Liver (tissue), 9 donors: ENCODE results near the gene HNRNPC. TPM values are rescaled to one million over a fixed set of nuclear protein-coding genes. Genes with fewer than 3 reads are reported as not detected.
A peak's percentile ranks its signal among the peaks of the same experiment; 100 is the strongest.
"Not testable (repeated sequence)": the region's sequence is repeated elsewhere in the genome, so short reads cannot be mapped to it uniquely, and the experiment has no call there.

Source experiments
- DNase-seq: peaks from one replicate; pipeline ENCODE4 v3.0.0-alpha.2; 2017; ENCODE audit warnings: low spot score
- H3K27ac ChIP-seq, 2 donors: one replicate each; pipeline ENCODE4 v1.7.0; 2013; ENCODE audit warnings: inconsistent platforms in 2 of 2, low read length in 2 of 2, control low read depth in 1 of 2, low read depth in 1 of 2, mild to moderate bottlenecking in 1 of 2
- H3K27me3 ChIP-seq, 4 donors: one replicate each; pipeline versions ENCODE4 v1.6.1 to v1.7.0; 2013; ENCODE audit warnings: low read length in 3 of 4, inconsistent platforms in 1 of 4, mild to moderate bottlenecking in 1 of 4, moderate library complexity in 1 of 4; ENCODE audit not compliant: control insufficient read depth in 4 of 4, insufficient read depth in 4 of 4
- H3K36me3 ChIP-seq, 4 donors: one replicate each; pipeline versions ENCODE4 v1.6.1 to v1.7.0; 2013; ENCODE audit warnings: low read length in 3 of 4, mild to moderate bottlenecking in 3 of 4, low read depth in 1 of 4, moderate library complexity in 1 of 4; ENCODE audit not compliant: control insufficient read depth in 4 of 4, insufficient read depth in 3 of 4
- H3K4me1 ChIP-seq, 4 donors: one replicate each; pipeline versions ENCODE4 v1.6.1 to v1.7.0; 2013; ENCODE audit warnings: low read length in 3 of 4, mild to moderate bottlenecking in 3 of 4, moderate library complexity in 1 of 4; ENCODE audit not compliant: control insufficient read depth in 4 of 4, insufficient read depth in 4 of 4
- H3K4me3 ChIP-seq, 3 donors: one replicate each; pipeline versions ENCODE4 v1.6.1 to v1.7.0; 2013; ENCODE audit warnings: low read length in 3 of 3, control low read depth in 1 of 3, low read depth in 1 of 3, mild to moderate bottlenecking in 1 of 3
- H3K9ac ChIP-seq, 2 donors: one replicate each; pipeline ENCODE4 v1.7.0; 2013; ENCODE audit warnings: low read length in 2 of 2, mild to moderate bottlenecking in 2 of 2, moderate library complexity in 2 of 2, control low read depth in 1 of 2, low read depth in 1 of 2
- H3K9me3 ChIP-seq, 4 donors: one replicate each; pipeline versions ENCODE4 v1.6.1 to v1.7.0; 2013; ENCODE audit warnings: low read length in 3 of 4; ENCODE audit not compliant: control insufficient read depth in 4 of 4
- FOXA1 ChIP-seq: IDR thresholded peaks from 2 replicates; pipeline ENCODE4 v1.6.1; 2016; ENCODE audit warnings: antibody characterized with exemption
- GABPA ChIP-seq, 2 donors: IDR thresholded peaks in 1 of 2; conservative IDR thresholded peaks in 1 of 2; 2 replicates each; pipeline ENCODE4 v1.6.1; 2016; ENCODE audit warnings: antibody characterized with exemption in 2 of 2, mild to moderate bottlenecking in 1 of 2, moderate library complexity in 1 of 2
- HNF4A ChIP-seq, 2 donors: conservative IDR thresholded peaks; 2 replicates each; pipeline ENCODE4 v1.6.1; 2016; ENCODE audit warnings: antibody characterized with exemption in 2 of 2, mild to moderate bottlenecking in 2 of 2
- HNF4G ChIP-seq: IDR thresholded peaks from 2 replicates; pipeline ENCODE4 v1.6.1; 2016; ENCODE audit warnings: antibody characterized with exemption
- NR2F2 ChIP-seq: IDR thresholded peaks from 2 replicates; pipeline ENCODE4 v1.6.1; 2016; ENCODE audit warnings: antibody characterized with exemption
- RAD21 ChIP-seq, 2 donors: IDR thresholded peaks; 2 replicates each; pipeline ENCODE4 v1.6.1; 2016; ENCODE audit warnings: antibody characterized with exemption in 2 of 2, mild to moderate bottlenecking in 2 of 2
- SP1 ChIP-seq: IDR thresholded peaks from 2 replicates; pipeline ENCODE4 v1.6.1; 2018; ENCODE audit warnings: antibody characterized with exemption, mild to moderate bottlenecking
- TAF1 ChIP-seq: conservative IDR thresholded peaks from 2 replicates; pipeline ENCODE4 v1.6.1; 2016; ENCODE audit warnings: antibody characterized with exemption, mild to moderate bottlenecking
- WGBS: extraction: QIAGEN DNeasy Blood & Tissue Kit; methylation state at CpG from one replicate; pipeline ENCODE4 v1.1.7; 2013; 5-methylcytosine and 5-hydroxymethylcytosine counted together
- polyA plus RNA-seq, 2 donors: library from polyadenylated mRNA; stranded (reverse) in 1 of 2; unstranded in 1 of 2; fragments of 200-250 nt in 1 of 2; fragments of >200 nt in 1 of 2; fragmentation: Nextera tagmentation in 1 of 2; extraction: Ambion mirVana in 1 of 2; gene quantifications; one replicate each; pipeline versions ENCODE4 v1.2.1 to v1.2.3, GENCODE V29; 2013 to 2015
- total RNA-seq, 2 donors: library from RNA; depleted of rRNA; stranded (reverse); fragments of >200 nt; gene quantifications; one replicate each; pipeline ENCODE4 v1.2.3, GENCODE V29; 2014
- TF ChIP-seq, protein P1 (sequence below): IDR thresholded peaks from 2 replicates; pipeline ENCODE4 v1.6.1; 2016; ENCODE audit warnings: antibody characterized with exemption
- TF ChIP-seq, protein P2 (sequence below): IDR thresholded peaks from 2 replicates; pipeline ENCODE4 v1.6.1; 2016; ENCODE audit warnings: antibody characterized with exemption
- donor health status: healthy.
- donor health status: healthy.
- donor health status: healthy.
- donor health status: healthy.
- donor health status: healthy.

HNRNPC gene
- total and polyA plus RNA-seq, 4 donors, result 119 to 384 (median 270) TPM

DNA sequence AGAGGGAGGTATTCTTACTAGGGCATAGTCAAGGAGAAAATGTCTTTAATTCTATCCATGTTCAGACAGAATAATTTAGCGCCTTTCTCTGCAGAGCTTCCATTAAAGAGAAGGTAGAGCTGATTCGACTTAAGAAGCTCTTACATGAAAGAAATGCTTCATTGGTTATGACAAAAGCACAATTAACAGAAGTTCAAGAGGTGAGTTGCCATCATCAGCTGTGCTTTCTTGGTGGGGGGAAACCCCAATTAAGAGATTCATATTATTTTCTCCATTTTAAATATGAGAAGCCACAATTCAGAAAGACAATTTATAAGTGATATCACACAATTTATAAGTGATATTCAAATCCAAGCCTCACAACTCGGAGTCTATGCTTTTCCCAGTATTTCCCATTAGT lies 38.4 kb upstream of the HNRNPC start:
- Histone ChIP-seq H3K9me3 (no peaks in the 10 kb centered on the region), H3K36me3 (no peaks in the 10 kb centered on the region), H3K4me3 (no peak overlapping the region), H3K27ac (peak overlapping the region; percentile 87 to 99), H3K27me3 (no peaks in the 10 kb centered on the region), H3K4me1 (peaks cover 0 to 11% (median 7%) of the 10 kb centered on the region in 4 donors), H3K9ac (peak overlapping the region in 1 of 2 donors; percentile 58)
- no peak for DNase-seq
- 81% methylated on average over 3 of the region's 3 CpGs for WGBS
- TF ChIP-seq, protein P1, sequence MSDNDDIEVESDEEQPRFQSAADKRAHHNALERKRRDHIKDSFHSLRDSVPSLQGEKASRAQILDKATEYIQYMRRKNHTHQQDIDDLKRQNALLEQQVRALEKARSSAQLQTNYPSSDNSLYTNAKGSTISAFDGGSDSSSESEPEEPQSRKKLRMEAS, result no peak
- TF ChIP-seq, protein P2, sequence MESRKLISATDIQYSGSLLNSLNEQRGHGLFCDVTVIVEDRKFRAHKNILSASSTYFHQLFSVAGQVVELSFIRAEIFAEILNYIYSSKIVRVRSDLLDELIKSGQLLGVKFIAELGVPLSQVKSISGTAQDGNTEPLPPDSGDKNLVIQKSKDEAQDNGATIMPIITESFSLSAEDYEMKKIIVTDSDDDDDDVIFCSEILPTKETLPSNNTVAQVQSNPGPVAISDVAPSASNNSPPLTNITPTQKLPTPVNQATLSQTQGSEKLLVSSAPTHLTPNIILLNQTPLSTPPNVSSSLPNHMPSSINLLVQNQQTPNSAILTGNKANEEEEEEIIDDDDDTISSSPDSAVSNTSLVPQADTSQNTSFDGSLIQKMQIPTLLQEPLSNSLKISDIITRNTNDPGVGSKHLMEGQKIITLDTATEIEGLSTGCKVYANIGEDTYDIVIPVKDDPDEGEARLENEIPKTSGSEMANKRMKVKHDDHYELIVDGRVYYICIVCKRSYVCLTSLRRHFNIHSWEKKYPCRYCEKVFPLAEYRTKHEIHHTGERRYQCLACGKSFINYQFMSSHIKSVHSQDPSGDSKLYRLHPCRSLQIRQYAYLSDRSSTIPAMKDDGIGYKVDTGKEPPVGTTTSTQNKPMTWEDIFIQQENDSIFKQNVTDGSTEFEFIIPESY, result no peak
- no peak for TF ChIP-seq TAF1
- no peak for TF ChIP-seq GABPA (IDR thresholded peaks at IDR 0.05 in 1 of 2, conservative IDR thresholded peaks at IDR 0.05 in 1 of 2)
- no peak for TF ChIP-seq HNF4G
- no peak for TF ChIP-seq SP1
- TF ChIP-seq RAD21 (IDR thresholded peaks at IDR 0.05), result no peak

DNA sequence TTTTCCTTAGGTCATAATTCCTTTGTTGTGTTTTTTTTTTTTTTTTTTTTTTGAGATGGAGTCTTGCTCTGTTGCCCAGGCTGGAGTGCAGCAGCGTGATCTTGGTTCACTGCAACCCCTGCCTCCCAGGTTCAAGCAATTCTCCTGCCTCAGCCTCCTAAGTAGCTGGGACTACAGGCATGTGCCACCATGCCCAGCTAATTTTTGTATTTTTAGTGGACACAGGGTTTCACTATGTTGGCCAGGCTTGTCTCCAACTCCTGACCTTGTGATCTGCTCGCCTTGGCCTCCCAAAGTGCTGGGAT lies 33.5 kb upstream of the HNRNPC start:
- WGBS, result 91% methylated on average over 2 of the region's 2 CpGs
- H3K4me1 ChIP-seq, result peaks cover 0 to 10% (median 7%) of the 10 kb centered on the region in 4 donors
- H3K36me3 ChIP-seq, H3K27ac ChIP-seq, H3K9me3 ChIP-seq, DNase-seq, H3K27me3 ChIP-seq, H3K4me3 ChIP-seq, H3K9ac ChIP-seq: not testable (repeated sequence)

- 73% methylated on average over 8 of the region's 8 CpGs for WGBS
- Histone ChIP-seq H3K36me3 (no peaks in the 10 kb centered on the region), H3K9me3 (no peaks in the 10 kb centered on the region), H3K27me3 (no peaks in the 10 kb centered on the region), H3K4me3 (no peak overlapping the region), H3K27ac (no peak overlapping the region), H3K4me1 (peaks cover 0 to 5% (median 2%) of the 10 kb centered on the region in 4 donors), H3K9ac (no peak overlapping the region)
- no peak for DNase-seq
- TF ChIP-seq RAD21 (IDR thresholded peaks at IDR 0.05), result no peak
- no peak for TF ChIP-seq NR2F2
- TF ChIP-seq, protein P2, result no peak
- peak; percentile 38 to 68 for TF ChIP-seq HNF4A (conservative IDR thresholded peaks at IDR 0.05)
- TF ChIP-seq HNF4G, result peak; percentile 15
- TF ChIP-seq SP1, result no peak
- no peak for TF ChIP-seq FOXA1
Observed at GRCh38 chr14:21302013-21302835, 33.0 kb upstream of the HNRNPC start.
